Uterus (tissue), 4 donors: ENCODE results near the gene PSPN. TPM values are rescaled to one million over a fixed set of nuclear protein-coding genes. Genes with fewer than 3 reads are reported as not detected.
A peak's percentile ranks its signal among the peaks of the same experiment; 100 is the strongest.

Experiments
- DNase-seq, 2 donors: peaks; one replicate each; pipeline ENCODE4 v3.0.0-alpha.2; 2019 to 2020
- H3K27ac ChIP-seq, 2 donors: fragments of 200-600 bp; sonication (generic); 1 replicate in 1 of 2; 2 replicates in 1 of 2; pipeline ENCODE4 v1.5.1; 2016 to 2018
- H3K27me3 ChIP-seq, 2 donors: fragments of 200-600 bp; sonication (generic); one replicate each; pipeline ENCODE4 v1.5.1; 2018 to 2019; ENCODE audit warnings: control low read depth in 1 of 2
- H3K36me3 ChIP-seq, 2 donors: fragments of 200-600 bp; sonication (generic); one replicate each; pipeline ENCODE4 v1.5.1; 2019; ENCODE audit warnings: control low read depth in 1 of 2
- H3K4me1 ChIP-seq, 2 donors: fragments of 200-600 bp; sonication (generic); one replicate each; pipeline ENCODE4 v1.5.1; 2018 to 2019; ENCODE audit warnings: control low read depth in 1 of 2
- H3K4me3 ChIP-seq, 2 donors: fragments of 200-600 bp; sonication (generic); 1 replicate in 1 of 2; 2 replicates in 1 of 2; pipeline ENCODE4 v1.5.1; 2018 to 2019; ENCODE audit warnings: mild to moderate bottlenecking in 1 of 2
- H3K9me3 ChIP-seq, 2 donors: fragments of 200-600 bp; sonication (generic); one replicate each; pipeline ENCODE4 v1.5.1; 2019; ENCODE audit warnings: control low read depth in 1 of 2
- CTCF ChIP-seq, 4 experiments: fragments of 200-600 bp in 2 of 4; fragments of 450-650 bp in 2 of 4; sonication (generic) in 2 of 4; IDR thresholded peaks; one replicate each; pipeline ENCODE4 v1.5.1; 2016 to 2019; ENCODE audit warnings: antibody characterized with exemption in 4 of 4, mild to moderate bottlenecking in 2 of 4, moderate library complexity in 1 of 4
- POLR2A ChIP-seq, 2 donors: fragments of 450-650 bp; IDR thresholded peaks; one replicate each; pipeline ENCODE4 v1.6.1; 2016; ENCODE audit warnings: antibody characterized with exemption in 2 of 2, mild to moderate bottlenecking in 1 of 2, moderate library complexity in 1 of 2
- intact Hi-C: fragments of 100-400 bp; cut with DNase I; formaldehyde crosslinking; loops from one replicate; pipeline ENCODE4 v1.15.1; 2023; ENCODE audit warnings: low total_unique reads
- total RNA-seq, 4 donors: library from RNA; depleted of rRNA in 3 of 4; stranded (reverse); fragments of >200 nt in 3 of 4; gene quantifications; one replicate each; pipeline versions ENCODE4 v1.1.0 to v1.2.4, GENCODE V29; 2014 to 2023
- donor health status: DM: yes; HTN: yes; CAD: no.

Gene PSPN
- total RNA-seq, 4 donors from 2014 or later: 0.26 to 2.2 (median 1.8) TPM; not detected in 1

DNA sequence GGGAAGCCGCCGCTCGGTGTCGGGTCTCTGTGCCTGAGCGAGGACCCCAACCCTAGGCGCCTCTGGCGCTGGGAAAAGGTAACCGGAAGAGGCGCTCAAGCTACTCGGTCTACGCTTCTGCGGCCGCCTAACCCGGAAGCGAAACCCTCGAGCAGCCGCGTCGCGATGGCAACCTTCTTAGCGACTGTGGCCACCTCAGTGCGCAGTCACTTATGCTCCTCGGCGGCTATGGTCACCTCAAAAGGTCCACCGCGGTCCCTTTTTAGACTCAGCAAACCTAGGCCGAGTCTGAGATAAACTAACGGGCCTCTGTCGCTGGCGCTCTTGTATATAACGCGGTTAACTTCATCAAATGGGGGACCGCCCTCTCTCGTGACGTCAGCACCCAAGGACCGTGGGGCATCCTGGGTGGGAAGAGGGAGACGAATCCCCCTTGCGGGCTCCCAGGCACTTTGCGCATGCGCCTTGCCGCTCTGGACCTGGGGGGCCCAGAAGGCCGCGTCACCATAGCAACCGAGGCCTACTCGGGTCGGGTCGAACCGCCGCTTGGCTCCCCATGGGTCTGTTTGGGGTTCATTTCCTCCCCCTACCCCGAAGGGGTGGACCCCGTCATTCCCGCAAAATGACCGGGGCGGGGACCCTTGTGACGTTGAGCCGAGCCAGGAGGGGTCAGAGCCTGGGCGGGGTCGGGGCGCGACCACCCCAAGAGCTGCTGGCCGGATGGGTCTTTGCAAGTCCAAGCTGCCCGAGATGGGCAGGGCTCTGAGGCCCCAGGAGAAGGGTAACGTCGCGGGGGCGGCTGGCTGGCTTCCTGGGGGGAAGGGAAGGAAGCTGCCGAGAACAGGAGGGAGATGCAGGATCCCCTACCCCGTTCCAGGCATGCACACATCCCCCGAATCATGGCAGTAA lies 17.6 kb upstream of the PSPN start, which contains the start of gene GTF2F1:
Gene GTF2F1, minus strand, starts transcription at position 91 of the 909 bp plus-strand sequence. CDS start 169 bp downstream, outside the sequence.
- Histone ChIP-seq H3K4me3 (peak within 1 kb of the TSS; percentile 80 to 96), H3K27ac (peak within 1 kb of the TSS; percentile 94 to 98), H3K27me3 (no peaks in the 10 kb centered on the region), H3K9me3 (no peaks in the 10 kb centered on the region), H3K4me1 (peaks cover 0 to 8% of the 10 kb centered on the region in 2 donors), H3K36me3 (no peaks in the 10 kb centered on the region)
- peak in 2 of 4 experiments; percentile 2 to 24 for TF ChIP-seq CTCF (IDR thresholded peaks at IDR 0.05)
- peak in 1 of 2 donors; percentile 55 for TF ChIP-seq POLR2A (IDR thresholded peaks at IDR 0.05)
- intact Hi-C loops: no loop called here
- DNase-seq: peak; percentile 96 to 97

GRCh38 chr19:6392221-6393073 lies 16.7 kb upstream of the PSPN start:
- Histone ChIP-seq H3K9me3 (no peaks in the 10 kb centered on the region), H3K27me3 (no peaks in the 10 kb centered on the region), H3K4me1 (peaks cover 0 to 8% of the 10 kb centered on the region in 2 donors), H3K4me3 (peak overlapping the region; percentile 80 to 96), H3K27ac (peak overlapping the region; percentile 94 to 98), H3K36me3 (no peaks in the 10 kb centered on the region)
- intact Hi-C loops: no loop called here
- TF ChIP-seq CTCF (IDR thresholded peaks at IDR 0.05): no peak
- TF ChIP-seq POLR2A (IDR thresholded peaks at IDR 0.05): no peak
- no peak for DNase-seq

DNA sequence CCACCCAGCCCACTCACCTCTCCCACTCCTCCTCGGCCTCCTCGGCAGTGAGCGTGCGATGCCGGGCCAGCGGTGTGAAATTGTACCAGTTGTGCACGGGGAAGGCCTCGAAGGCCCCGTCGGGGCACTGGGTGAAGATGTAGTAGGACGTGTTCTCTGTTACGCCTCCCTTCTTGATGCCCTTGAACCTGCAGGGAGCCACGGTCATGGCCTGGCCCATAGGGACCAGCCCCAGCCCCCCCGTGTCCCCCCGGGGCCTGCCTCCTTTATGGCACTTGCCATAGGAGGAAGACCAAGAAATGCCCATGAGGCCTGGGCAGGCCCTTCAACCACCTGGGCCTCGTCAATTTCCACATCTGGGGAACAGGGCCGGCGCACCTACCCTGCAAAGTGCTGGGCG lies 11.6 kb upstream of the PSPN start:
- H3K27me3 ChIP-seq: no peaks in the 10 kb centered on the region
- no peak for DNase-seq
- no peak overlapping the region for H3K4me3 ChIP-seq
- peaks cover 0 to 6% of the 10 kb centered on the region in 2 donors for H3K4me1 ChIP-seq
- no peaks in the 10 kb centered on the region for H3K9me3 ChIP-seq
- intact Hi-C loops: no loop called here
- TF ChIP-seq CTCF (IDR thresholded peaks at IDR 0.05): no peak
- no peak for TF ChIP-seq POLR2A (IDR thresholded peaks at IDR 0.05)
- H3K36me3 ChIP-seq: no peaks in the 10 kb centered on the region
- H3K27ac ChIP-seq: no peak overlapping the region

GRCh38 chr19:6384381-6384780 lies 8.6 kb upstream of the PSPN start:
- Histone ChIP-seq H3K36me3 (no peaks in the 10 kb centered on the region), H3K4me3 (no peak overlapping the region), H3K4me1 (no peaks in the 10 kb centered on the region), H3K27me3 (no peaks in the 10 kb centered on the region), H3K9me3 (no peaks in the 10 kb centered on the region), H3K27ac (no peak overlapping the region)
- intact Hi-C loops: no loop called here
- TF ChIP-seq POLR2A (IDR thresholded peaks at IDR 0.05) (no peak), CTCF (IDR thresholded peaks at IDR 0.05) (no peak)
- no peak for DNase-seq
